Ishikawa (cell line): ENCODE results near the gene UBC.

Experiments
- EP300 ChIP-seq: IDR thresholded peaks from 2 replicates; pipeline ENCODE4 v1.6.1; 2012; ENCODE audit warnings: borderline replicate concordance
- NFIC ChIP-seq: IDR thresholded peaks from 2 replicates; pipeline ENCODE4 v1.6.1; 2012
- REST ChIP-seq: IDR thresholded peaks from 2 replicates; pipeline ENCODE4 v1.6.1; 2012; ENCODE audit warnings: low read depth, mild to moderate bottlenecking
- TCF12 ChIP-seq: IDR thresholded peaks from 2 replicates; pipeline ENCODE4 v1.6.1; 2012; ENCODE audit warnings: low read depth
- YY1 ChIP-seq: IDR thresholded peaks from 2 replicates; pipeline ENCODE4 v1.6.1; 2012; ENCODE audit warnings: low read depth
- TF ChIP-seq, protein P1 (sequence below): IDR thresholded peaks from 2 replicates; pipeline ENCODE4 v1.6.1; 2012

DNA sequence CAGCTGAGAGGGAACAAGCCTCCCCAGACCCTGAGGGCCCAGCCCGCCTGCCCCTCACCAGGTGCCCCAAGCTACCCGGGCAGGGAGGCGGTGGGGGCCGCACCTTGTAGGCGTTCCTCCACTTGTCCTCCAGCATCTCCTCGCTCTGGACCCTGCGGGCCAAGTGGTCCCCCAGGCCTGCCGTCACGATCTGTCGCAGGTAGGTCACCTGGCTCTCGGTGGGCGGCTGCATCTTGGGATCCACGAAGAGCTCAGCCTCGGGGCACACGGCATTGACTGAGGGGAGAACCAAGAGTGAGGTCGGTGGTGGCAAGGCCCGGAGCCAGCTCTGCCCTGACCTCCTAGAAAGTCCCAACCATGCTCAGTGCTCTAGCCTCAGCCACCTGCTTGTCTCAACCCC, 37.8 kb upstream of the UBC start:
- TF ChIP-seq, protein P1, sequence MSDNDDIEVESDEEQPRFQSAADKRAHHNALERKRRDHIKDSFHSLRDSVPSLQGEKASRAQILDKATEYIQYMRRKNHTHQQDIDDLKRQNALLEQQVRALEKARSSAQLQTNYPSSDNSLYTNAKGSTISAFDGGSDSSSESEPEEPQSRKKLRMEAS = no peak
- no peak for TF ChIP-seq EP300
- no peak for TF ChIP-seq NFIC
- no peak for TF ChIP-seq TCF12
- TF ChIP-seq REST = no peak
- TF ChIP-seq YY1 = no peak
